GM18870 (cell line): ENCODE results near the gene SPEM3.

ENCODE experiments used
- ATAC-seq: cut with Tn5 transposase; IDR thresholded peaks from one replicate; pipeline ENCODE4 v1.9.1; 2021; ENCODE audit warnings: moderate library complexity; ENCODE audit not compliant: unreplicated experiment

SPEM3 gene

GRCh38 chr17:7440113-7440833 lies 11.6 kb downstream of the SPEM3 start:
- ATAC-seq, result no peak

GRCh38 chr17:7440834-7441195 lies 12.2 kb downstream of the SPEM3 start:
- no peak for ATAC-seq

DNA sequence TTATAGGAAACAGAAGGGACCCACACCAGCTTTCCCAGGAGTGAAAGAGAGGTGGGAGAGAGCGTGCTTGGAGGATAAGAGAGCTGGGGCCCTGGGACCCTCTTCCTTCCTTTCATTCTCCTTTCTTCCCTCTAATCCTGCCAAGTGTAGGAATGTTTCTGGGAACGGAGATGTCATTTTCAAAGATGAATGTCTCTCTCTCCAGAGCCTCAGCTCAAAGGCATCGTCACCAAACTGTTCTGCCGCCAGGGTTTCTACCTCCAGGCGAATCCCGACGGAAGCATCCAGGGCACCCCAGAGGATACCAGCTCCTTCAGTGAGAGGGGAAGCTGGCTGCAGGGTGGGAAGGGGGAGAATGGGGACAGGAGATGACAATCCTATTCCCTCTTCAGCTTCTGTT lies 12.6 kb downstream of the SPEM3 start:
- no peak for ATAC-seq

- no peak for ATAC-seq
These were observed 13.5 kb downstream of the SPEM3 start for GRCh38 chr17:7442142-7442541.

- ATAC-seq, result no peak
These were observed 15.1 kb downstream of the SPEM3 start for GRCh38 chr17:7443499-7444485.

GRCh38 chr17:7444682-7445618 lies 16.3 kb downstream of the SPEM3 start, which contains the start of gene CHRNB1:
CHRNB1 (plus strand) TSS chr17:7445061; CDS start chr17:7445128, 67 bp downstream.
- no peak for ATAC-seq

- ATAC-seq, result no peak
These were observed 16.9 kb downstream of the SPEM3 start for GRCh38 chr17:7445619-7445968.

GRCh38 chr17:7448461-7448860 lies 19.8 kb downstream of the SPEM3 start:
- ATAC-seq, result no peak

- ATAC-seq, result no peak
These were observed 31.4 kb downstream of the SPEM3 start for GRCh38 chr17:7459961-7460545.

GRCh38 chr17:7460850-7461660 lies 32.4 kb downstream of the SPEM3 start:
- ATAC-seq, result no peak

DNA sequence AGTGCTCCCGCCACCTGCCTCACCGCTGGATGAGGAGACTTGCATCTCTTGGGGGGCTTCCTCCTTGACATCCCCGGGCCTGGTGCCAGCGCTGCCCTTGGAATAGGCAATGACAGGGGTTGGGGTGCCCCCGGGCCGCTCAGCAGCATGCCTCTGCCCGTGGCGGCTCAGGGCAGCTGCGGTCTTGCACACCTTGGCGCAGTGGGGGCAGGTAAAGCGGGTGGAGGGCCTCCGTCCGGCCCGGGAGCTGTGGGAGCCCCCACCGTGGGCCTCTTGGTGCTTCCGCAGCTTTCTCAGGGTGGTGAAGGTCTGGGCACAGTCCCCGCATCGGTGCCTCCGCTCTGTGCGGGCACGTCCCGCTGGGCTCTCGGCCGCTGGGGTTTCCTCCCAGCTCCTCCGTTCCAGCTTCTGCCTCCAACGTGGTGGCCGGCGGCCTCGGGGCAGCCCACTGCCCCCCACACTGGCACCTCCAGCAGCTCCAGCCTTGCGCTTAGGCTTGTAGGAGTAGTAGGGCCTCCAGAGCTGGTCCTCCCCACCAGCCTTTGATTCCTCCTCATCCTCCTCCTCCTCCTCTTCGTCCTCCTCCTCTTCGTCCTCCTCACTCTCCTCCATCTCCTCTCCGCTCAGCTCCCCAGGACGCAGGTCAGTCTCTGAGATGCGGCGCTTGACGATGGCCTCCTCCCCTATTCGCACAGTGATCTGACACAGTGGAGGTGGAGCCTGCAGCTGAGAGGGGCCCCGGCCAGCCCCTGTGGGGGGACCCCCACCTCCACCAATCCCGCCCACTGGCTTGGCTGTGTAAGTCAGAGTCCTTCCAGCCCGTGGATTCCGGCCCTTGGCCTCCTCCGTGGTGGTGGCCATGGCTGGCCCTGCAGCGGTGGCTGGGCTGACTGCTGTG lies 34.1 kb downstream of the SPEM3 start:
- ATAC-seq, result no peak

DNA sequence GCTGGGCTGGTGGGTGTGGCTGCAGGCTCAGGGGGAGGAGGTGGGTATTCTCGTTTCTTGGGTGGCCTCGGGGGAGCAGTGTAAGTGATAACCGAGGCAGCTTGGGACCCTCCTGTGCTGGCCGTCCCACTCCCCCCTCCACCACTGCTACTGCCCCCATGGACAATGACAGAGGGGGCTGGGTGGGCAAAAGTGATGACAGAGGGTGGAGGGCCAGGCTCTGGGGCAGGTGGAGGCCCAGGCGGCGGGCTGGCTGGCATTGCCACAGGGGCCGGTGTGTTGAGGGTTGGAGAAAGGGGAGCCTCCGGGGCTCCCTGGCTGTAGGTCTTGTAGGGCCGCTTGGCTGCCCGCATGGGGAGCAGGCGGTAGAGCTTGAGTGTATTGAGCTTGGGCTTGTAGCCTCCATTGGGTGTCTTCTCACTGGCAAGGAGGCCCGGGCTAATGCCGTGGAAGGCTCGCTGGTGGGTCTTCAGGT lies 34.8 kb downstream of the SPEM3 start:
- no peak for ATAC-seq

GRCh38 chr17:7464081-7464480 lies 35.4 kb downstream of the SPEM3 start:
- ATAC-seq, result no peak

- ATAC-seq, result no peak
These were observed 37.1 kb downstream of the SPEM3 start for GRCh38 chr17:7465597-7466275.

GRCh38 chr17:7466318-7466638 lies 37.6 kb downstream of the SPEM3 start:
- no peak for ATAC-seq

DNA sequence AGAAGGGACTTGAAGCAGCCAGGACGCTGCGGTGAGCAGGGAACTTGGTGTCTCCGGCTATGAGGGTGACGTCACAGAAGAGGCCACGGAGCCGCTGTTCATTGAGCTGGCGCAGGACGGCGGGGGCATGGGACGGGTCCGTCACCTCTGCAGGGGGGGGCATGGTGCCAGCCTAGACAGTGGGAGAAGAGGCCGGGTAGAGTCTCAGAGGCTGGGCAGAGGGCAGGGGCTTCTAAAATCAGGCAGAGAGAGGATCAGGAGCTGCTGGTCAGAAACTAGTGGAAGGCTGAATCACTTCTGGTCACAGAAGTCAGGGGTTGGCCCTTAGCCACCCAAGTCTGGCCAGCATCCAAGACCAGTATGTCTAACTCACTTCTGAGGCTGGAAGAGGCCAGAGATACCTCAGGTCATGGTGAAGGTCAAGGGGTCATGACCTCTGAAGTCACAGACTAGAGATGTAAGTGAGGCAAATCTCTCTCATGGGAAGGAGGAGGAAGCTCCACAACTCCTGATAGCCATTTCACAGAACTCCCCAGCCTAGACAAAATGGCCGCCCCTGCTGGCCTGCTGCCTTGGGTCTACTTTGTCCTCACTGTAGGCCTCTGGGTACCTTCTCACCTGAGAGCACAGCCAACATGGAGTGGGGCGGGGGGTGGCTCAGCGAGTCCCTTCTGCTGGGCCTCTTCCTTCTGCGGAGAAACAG lies 38.1 kb downstream of the SPEM3 start:
- ATAC-seq, result no peak

DNA sequence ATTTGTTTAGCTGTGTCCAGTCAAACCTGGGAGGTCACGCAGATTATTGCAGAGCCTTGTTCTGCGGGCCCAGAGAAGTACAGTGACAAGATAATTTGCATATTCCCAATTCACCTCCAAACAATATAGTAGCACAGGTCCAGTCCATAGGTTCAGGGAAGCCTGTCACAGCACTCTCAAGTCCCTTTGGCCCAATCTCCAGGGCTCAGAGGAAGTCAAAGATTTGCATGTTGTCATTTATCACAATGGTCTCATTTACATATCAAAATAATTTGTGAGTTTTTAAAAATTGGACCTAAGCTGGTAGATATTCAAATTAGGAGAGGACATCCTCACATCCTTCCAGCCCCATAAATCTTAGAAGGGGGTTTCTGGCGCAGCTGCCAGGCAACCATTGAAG lies 38.8 kb downstream of the SPEM3 start:
- no peak for ATAC-seq

- no peak for ATAC-seq
These were observed 39.6 kb downstream of the SPEM3 start for GRCh38 chr17:7468290-7468689.
